HG03565 (cell line): ENCODE data around the gene ST8SIA6.
"Not testable (repeated sequence)": the region's sequence is repeated elsewhere in the genome, so short reads cannot be mapped to it uniquely, and the experiment has no call there.

Experiments used
- ATAC-seq: cut with Tn5 transposase; IDR thresholded peaks from one replicate; pipeline ENCODE4 v1.9.1; 2021; ENCODE audit warnings: mild to moderate bottlenecking, moderate library complexity; ENCODE audit not compliant: unreplicated experiment

ST8SIA6 gene

GRCh38 chr10:17460756-17461155 lies 6.4 kb upstream of the ST8SIA6 start:
- no peak for ATAC-seq

GRCh38 chr10:17457083-17457482 lies 2.7 kb upstream of the ST8SIA6 start:
- no peak for ATAC-seq

GRCh38 chr10:17456032-17456548 lies 1.7 kb upstream of the ST8SIA6 start:
- no peak for ATAC-seq

- no peak for ATAC-seq
These were observed 673 bp upstream of the ST8SIA6 start for GRCh38 chr10:17455015-17455520.

GRCh38 chr10:17453373-17454091 lies 863 bp downstream of the ST8SIA6 start:
- no peak for ATAC-seq

GRCh38 chr10:17453035-17453372 lies 1.4 kb downstream of the ST8SIA6 start:
- no peak for ATAC-seq

- ATAC-seq: no peak
These were observed 2.1 kb downstream of the ST8SIA6 start for GRCh38 chr10:17452060-17452841.

GRCh38 chr10:17450024-17450423 lies 4.4 kb downstream of the ST8SIA6 start:
- no peak for ATAC-seq

- no peak for ATAC-seq
These were observed 8.9 kb downstream of the ST8SIA6 start for GRCh38 chr10:17445400-17445998.

GRCh38 chr10:17444388-17444714 lies 10.0 kb downstream of the ST8SIA6 start:
- no peak for ATAC-seq

GRCh38 chr10:17443707-17444387 lies 10.5 kb downstream of the ST8SIA6 start:
- ATAC-seq: peak; percentile 98

- no peak for ATAC-seq
These were observed 15.8 kb downstream of the ST8SIA6 start for GRCh38 chr10:17438583-17438982.

- not testable (repeated sequence) for ATAC-seq
These were observed 17.8 kb downstream of the ST8SIA6 start for GRCh38 chr10:17436578-17436977.

GRCh38 chr10:17435953-17436352 lies 18.4 kb downstream of the ST8SIA6 start:
- ATAC-seq: no peak

- no peak for ATAC-seq
These were observed 19.2 kb downstream of the ST8SIA6 start for GRCh38 chr10:17435187-17435586.

GRCh38 chr10:17432723-17433122 lies 21.7 kb downstream of the ST8SIA6 start:
- ATAC-seq: no peak

- no peak for ATAC-seq
These were observed 22.5 kb downstream of the ST8SIA6 start for GRCh38 chr10:17431871-17432311.

- ATAC-seq: no peak
These were observed 23.6 kb downstream of the ST8SIA6 start for GRCh38 chr10:17430647-17431355.

- no peak for ATAC-seq
These were observed 24.9 kb downstream of the ST8SIA6 start for GRCh38 chr10:17429490-17429889.

- ATAC-seq: peak; percentile 55
These were observed 25.9 kb downstream of the ST8SIA6 start for GRCh38 chr10:17428351-17429097.
